OCI-LY7 (cell line): ENCODE measurements around the gene NIT1.

Experiments
- CTCF ChIP-seq: fragments of 200-600 bp; sonication (generic); conservative IDR thresholded peaks from 2 replicates; pipeline ENCODE4 v1.5.1; 2014; ENCODE audit warnings: mild to moderate bottlenecking, antibody characterized with exemption, low read length, moderate library complexity, mixed read lengths
- EZH2phosphoT487 ChIP-seq: fragments of 200-600 bp; sonication (generic); IDR thresholded peaks from 2 replicates; pipeline ENCODE4 v1.6.1; 2018; ENCODE audit warnings: low read depth, borderline replicate concordance, mild to moderate bottlenecking, mixed run types, antibody characterized with exemption, low read length, moderate library complexity, mixed read lengths

GRCh38 chr1:161085165-161085564, 32.7 kb upstream of the NIT1 start:
- TF ChIP-seq CTCF (no peak), EZH2phosphoT487 (no peak)
